GM19438 (cell line): Measurements from ENCODE around the gene CDYL2.
"Not testable (repeated sequence)": the region's sequence is repeated elsewhere in the genome, so short reads cannot be mapped to it uniquely, and the experiment has no call there.

Experiments
- ATAC-seq: cut with Tn5 transposase; IDR thresholded peaks from one replicate; pipeline ENCODE4 v1.9.1; 2021; ENCODE audit warnings: low read depth; ENCODE audit not compliant: unreplicated experiment

The CDYL2 gene

DNA sequence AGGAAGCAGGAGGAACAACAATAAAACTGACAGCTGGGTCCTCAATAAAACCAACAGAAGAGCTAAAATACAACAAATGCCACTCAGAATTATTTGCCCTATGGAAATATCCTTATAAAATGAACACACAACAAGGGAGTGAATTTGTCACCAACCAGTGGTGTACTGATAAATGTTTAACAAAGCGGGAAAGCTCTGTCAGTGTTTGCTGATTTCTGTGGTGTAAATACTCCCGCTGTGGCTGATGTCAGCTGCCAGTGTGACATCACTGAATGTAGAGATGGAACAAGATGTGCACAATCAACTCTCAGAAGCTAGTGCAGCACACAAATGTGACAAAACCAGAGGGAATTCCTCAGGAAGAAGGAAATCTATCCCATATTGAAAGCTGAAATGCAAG is 51.9 kb downstream of the CDYL2 start:
- ATAC-seq = no peak

DNA sequence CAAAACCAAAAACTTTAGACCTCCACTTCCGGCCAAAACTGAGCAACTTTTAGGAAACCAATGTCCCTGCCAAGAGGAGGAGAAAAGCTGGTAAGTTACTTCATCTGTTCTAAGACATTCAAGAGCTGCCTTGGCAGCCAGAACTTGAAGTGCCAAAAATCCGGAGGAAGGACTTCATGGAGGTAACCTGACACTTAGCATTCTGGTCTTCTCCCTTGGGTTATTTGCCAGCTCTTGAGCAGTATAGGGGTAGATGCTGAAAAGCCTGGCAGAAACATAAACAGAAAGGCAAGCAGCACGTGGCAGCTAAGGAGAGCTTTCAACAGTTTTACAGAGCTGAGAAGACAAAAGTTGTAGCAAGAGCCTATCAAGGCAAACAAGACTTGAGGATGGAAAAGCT is 53.2 kb downstream of the CDYL2 start:
- ATAC-seq = no peak

DNA sequence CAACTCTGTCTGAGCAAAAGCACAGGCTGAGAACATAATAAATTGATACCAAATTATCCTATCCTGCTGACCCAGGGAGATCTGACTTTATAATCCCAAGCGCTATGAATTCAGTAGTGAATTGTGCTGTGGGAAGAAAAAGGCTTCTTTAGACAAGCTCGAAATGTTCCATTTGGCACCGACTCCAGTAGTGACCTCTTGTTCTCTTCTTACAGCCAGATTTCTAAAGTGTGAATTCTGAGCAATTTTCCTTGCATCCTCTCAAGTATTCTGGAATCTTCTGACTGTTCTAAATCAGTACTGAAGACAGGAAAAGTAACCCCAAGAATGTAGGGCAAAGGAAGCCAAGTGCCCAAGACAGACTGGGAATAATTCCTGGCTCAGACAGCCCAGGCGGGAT is 58.2 kb downstream of the CDYL2 start:
- ATAC-seq = no peak

DNA sequence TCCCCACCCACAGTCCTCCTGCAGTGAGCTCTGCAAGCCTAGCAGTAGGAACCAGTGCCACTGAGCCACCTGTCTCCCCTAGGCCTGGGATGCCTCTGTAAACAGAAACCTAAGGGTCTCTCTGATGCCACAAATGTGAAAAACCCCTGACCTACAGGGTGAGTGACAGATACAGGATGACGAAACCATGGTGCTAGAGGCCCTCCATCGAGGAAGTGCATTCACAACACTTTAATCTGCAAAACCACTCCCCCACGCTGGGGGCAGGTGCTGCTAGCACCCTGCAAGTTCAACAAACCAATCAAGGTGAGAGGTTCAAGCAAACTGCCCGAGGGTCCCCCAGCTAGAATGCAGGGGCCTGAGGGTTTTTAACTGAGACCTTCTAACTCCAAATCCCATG is 59.5 kb downstream of the CDYL2 start:
- no peak for ATAC-seq

DNA sequence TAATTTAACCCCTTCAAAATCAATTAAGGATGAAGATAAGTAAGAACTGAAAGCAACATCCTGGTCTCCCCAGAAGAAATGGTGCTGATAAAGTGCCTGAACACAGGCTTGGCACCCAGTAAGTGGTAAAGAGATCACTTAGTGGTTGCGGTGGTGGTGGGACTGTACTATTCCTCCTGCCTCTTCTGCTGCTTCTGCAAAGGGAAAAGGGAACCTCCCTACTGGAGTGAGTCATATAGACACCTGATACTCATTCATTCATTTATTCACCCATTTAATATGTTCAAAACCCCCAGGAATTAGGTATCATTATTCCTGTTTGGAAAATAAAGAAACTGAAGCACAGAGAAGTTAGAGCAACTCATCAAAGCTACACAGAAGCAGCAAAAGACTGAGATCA is 60.6 kb downstream of the CDYL2 start:
- ATAC-seq = no peak

DNA sequence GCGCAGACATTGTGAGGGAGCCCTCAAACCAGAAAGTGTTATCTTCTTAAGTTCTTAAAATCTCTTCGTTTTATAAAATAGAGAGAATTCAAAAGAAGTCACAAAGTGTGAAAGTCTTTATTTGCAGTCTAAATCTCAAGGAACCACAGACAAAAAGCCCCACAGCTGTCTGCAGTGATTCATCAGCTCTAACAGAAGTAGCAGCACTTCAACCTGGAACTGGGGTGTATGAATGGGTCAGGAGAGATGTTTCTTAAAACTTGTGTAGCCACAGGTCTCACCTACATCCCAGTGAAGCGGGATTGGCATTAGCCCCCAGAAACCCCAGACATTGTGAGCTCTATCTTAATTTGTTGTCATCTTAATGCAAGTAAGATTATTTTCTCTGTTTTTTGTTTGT is 61.1 kb downstream of the CDYL2 start:
- no peak for ATAC-seq

DNA sequence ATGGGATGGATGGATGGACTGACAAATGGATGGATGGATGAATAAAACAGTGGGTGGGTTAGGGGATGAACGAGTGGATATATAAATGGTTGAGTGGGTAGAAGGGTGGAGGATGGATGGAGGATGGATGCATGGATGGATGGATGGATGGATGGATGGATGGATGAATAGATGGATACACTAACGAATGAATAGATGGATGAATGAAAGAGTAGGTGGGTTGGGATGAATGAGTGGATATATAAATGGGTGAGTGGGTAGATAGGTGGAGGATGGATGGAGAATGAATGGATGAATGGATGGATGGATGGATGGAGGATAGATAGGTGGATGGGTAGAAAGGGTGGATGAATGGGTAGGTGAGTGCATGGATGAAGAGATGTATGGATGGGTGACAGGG is 62.1 kb downstream of the CDYL2 start:
- no peak for ATAC-seq

DNA sequence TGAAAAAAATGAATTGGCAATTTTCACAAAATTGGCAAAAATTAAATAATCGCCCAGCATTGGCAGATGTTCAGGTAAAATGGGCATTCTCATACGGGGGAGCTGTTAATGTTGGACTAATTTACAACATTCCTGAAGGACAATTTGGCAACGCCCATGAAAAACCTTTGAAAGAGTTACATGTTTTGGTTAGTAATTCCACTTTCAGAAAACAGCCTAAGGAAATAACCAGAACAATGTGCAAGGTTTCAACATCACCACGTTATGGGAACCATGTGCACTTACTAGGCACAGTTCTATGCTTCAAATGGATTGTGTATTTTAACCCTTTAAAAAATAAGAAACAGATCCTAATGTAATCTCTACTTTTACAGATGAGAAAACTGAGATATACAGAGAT is 62.7 kb downstream of the CDYL2 start:
- ATAC-seq = no peak

DNA sequence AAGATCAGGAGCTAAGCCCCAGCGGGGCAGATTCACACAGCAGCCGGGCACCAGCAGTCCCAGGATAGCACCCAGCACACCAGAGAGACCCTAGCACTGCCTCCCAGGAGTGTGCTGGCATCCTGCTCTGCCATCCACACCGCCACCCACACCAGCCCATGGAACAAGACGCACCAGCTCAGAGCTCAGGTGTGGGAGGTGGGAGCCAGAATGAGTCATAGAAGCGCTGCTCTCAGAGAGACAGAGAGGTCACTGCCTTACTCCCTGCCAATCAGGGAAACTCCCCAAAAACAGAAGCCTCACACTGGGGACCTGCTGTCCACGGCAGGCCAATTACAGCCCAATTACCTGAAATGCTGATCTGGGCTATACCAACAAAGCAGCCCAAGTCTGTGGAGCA is 64.9 kb downstream of the CDYL2 start:
- ATAC-seq = no peak

DNA sequence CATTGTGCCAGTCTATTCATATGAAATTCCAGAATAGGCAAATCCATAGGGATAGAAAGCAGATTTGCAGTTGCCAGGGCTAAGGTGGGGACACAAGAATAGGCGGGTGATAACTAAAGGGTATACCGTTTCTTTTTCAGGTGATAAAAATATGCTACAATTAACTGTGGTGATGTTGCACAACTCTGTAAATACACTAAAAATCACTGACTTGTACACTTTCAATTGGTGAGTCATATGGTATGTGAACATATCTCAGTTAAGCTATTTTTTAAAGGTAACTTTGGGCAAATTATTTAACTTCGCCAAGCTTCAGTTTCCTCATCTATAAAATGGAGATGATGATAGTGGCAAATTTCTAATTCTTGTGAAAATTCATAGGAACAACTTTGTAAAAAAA is 65.9 kb downstream of the CDYL2 start:
- no peak for ATAC-seq

DNA sequence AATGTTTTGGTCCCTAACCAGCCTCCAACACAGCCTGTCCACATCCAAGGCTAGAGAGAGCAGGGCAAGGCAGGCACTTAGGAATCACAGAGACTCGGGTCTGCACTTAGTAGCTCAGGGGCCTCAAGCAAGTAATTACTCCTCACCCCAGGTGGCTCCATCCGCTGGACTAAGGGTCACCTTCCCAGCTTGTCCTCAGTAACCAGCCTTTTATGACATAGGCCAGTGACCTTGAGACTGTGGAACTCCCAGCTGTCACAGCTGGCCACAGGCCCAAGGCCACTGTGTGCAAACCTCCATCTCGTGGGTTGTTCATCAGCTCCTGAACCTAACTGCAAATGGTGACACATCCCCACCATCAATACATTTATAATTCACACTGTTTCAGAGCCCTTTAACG is 68.6 kb downstream of the CDYL2 start:
- ATAC-seq = no peak

DNA sequence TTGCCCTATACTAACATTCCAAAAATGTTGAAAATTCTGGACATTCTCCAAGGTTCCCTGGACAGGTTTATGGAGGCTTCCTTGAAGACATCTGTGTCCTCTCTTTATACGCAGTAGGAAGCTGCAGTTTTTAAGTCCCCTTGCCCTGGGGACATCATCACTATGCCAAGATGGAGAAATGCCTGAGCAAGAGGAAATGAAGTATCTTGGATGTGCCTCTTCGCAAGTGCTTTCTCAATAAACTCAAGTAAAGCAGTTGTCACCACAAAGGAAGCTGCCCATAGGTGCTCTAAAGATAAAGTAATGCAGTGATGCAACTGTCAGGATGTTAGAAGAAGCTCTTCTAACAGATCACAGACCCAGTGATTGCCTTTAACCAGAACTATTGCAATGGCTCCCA is 71.0 kb downstream of the CDYL2 start:
- no peak for ATAC-seq

DNA sequence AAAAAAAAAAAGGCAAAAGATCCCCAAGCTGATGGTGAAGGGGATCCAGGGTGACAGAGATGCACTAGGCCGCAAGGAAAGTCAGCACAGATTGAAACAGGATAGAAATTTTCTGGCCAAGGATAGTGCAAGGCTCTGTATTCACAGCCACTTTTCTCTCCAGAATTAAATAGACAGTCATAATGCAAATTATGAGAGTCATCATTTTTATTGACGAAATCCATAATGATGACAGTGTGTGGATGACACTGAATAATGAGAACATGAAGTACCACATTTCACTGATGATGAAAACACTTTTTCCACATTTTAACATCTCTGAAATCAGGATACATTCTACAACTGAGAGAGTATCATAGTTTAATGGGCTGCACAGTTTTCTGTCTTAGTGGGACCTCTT is 72.5 kb downstream of the CDYL2 start:
- no peak for ATAC-seq

DNA sequence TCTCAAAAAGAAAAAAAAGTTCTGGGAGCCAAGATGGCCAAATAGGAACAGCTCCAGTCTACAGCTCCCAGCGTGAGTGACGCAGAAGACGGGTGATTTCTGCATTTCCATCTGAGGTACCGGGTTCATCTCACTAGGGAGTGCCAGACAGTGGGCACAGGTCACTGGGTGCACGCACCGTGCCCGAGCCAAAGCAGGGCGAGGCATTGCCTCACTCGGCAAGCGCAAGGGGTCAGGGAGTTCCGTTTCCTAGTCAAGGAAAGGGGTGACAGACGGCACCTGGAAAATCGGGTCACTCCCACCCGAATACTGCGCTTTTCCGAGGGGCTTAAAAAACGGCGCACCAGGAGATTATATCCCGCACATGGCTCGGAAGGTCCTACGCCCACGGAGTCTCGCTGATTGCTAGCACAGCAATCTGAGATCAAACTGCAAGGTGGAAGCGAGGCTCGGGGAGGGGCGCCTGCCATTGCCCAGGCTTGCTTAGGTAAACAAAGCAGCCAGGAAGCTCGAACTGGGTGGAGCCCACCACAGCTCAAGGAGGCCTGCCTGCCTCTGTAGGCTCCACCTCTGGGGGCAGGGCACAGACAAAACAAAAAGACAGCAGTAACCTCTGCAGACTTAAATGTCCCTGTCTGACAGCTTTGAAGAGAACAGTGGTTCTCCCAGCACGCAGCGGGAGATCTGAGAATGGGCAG is 77.2 kb downstream of the CDYL2 start:
- not testable (repeated sequence) for ATAC-seq

DNA sequence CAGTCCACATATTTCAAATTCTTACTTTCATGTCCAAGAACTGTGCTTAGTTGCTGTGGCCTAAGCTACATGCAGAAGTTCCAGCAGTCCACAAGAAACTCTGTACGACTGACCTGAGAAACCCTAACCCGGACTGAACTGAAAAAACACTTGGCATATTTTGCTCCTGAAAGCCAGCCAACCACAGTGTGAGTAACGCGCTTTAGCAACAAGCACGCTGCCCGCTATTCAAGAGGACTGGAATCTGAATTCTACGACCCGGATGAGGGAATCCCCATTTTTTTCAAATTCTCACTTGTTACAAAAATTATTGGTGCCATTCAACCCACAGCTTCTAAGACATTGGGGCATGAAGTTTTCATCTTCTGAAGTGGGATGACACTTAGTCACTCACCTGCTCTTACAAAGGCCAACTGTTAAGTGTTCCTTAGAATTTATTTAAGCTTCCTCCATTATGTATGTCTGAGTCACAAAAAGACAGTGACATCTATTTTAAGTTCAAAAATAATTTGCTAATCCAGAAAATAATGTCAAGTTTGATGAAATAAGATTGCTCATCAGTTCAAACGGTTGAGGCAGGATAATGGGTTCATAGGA is 78.7 kb downstream of the CDYL2 start:
- ATAC-seq = no peak

DNA sequence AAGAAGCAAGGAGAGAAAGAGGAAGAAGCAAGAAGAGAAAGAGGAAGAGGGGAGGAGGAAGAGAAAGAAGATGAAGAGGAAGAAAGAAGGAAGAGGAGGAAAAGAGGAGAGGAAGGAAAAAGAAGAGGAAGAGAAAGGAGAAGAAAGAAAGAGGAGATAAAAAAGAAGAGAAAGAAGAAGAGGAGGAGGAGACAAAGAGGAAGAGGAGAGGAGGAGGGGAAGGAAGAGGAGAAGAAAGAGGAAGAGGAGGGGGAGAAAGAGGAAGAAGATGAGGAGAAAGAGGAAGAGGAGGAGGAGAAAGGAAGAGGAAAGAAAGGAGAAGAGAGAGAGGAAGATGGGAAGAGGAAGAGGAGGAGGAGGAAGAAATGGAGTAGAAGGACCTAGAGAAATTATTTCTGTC is 80.4 kb downstream of the CDYL2 start:
- no peak for ATAC-seq

DNA sequence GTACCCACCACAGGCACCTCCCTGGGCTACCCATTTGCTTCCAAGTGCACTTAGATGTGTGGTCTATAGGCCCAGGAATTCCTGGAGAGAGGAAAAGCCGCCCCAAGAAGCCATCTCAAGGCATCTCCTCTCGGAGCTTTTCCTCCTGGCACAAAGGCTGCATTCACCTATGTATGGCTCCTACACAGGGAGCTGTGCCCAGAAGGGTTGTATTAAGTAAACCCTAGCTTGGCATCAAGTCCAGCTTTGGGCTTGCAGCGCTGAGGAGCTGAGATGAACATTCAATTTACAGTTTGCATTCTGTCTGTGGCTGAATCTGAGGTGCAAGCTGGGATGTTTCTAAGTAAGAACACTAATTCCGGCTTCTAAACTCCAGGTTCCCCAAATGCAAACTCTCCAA is 81.3 kb downstream of the CDYL2 start:
- ATAC-seq = no peak

DNA sequence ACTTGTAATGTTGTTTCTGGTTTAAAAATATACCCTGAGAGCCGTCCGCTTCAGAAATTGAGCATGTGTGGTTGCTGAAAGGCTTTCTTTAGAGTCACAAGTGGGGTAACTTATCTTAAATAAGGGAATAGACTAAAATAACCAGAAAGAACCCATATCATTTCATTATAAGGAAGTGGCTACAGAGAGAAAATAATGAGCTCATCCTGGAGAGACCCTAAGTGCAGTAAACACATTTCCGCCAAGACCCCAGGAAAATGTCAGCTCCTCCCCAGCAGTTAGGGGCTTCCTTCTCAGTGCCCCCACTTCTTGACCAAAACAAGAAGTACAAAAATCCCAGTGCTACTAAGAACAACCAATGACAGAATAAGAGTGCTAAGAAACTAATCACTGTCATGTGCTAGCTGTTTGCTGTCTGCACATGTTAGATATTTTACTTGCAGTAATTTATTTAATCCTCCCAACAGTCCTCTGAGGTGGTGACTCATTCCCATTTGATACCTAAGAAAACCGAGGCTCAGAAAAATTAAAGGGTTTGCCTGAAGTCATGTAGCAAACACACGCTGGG is 83.5 kb downstream of the CDYL2 start:
- no peak for ATAC-seq

DNA sequence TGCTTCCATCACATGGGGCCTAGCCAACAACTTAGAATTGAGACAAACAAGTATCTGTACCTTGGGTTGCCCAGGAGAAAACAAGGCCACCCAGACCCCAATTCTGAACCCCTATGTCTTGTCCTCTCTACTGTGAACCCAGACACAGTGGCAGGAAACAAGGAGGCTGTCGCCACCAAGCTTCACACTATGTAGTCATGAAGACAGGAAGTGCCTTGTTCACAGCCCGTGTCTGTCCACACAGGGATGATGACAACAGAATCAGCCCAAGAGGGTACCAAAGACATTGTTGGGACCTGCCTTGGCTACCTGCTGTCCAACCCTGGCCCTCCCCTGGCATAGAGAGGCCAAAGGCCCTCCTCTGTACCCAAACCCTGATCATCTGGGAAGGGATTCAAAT is 84.8 kb downstream of the CDYL2 start:
- no peak for ATAC-seq

DNA sequence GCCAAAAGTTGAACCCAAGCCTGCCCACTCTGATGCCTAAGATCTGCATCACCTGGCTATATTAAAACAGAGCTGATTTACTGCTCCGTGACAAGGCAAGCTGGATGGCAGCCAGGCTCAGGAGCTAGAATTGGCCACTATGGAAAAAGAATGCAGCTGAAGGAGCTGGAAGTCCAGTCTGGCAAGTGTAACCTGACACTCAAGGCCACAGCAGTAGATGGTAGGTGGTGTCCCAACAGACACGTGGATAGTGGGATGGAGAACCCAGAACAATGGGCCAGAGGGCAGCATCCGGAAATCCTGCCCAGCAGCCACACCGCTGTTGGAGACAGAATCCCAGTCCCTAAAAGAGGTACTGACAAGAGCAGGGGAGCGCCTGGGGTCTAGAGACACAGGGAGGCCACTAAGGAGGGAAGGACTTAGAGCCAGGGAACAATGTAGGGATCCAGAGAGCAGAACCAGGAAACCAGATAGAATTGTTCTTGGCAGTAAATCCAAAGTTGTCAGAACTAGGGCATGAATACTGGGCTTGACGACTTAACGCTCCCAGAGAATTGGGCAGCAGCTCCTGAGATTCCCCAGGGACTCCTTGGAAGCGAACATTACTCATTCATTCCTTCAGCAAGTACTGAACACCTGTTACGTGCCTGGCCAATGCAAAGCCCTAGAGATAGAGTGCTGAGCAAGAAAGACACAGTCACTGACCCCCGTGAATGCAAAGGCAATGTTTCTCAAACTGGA is 85.7 kb downstream of the CDYL2 start:
- no peak for ATAC-seq

DNA sequence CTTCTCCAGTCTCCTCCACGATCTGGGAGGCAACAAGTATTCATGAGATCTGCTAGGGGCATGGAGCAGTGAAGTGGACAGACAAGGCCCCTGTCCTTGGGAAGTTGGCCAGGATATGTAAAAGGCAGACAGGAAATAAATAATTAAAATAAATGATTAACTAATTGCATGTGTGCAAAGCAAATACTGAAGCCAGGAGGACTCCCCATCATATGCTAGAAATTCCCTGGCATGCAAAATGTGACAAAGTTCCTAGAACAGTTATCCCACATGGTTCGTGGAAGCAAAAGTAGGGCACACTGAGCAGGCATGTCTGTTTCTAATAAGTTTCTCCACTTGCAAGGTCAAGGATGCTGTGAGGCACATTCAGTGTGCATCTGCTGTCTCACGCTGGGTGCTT is 86.8 kb downstream of the CDYL2 start:
- no peak for ATAC-seq
